ENCODE measurements around the gene UIMC1.

Gene UIMC1

GRCh38 chr5:176902102-176902814 is 104.3 kb downstream of the UIMC1 start:
- no peak for DNase-seq

DNA sequence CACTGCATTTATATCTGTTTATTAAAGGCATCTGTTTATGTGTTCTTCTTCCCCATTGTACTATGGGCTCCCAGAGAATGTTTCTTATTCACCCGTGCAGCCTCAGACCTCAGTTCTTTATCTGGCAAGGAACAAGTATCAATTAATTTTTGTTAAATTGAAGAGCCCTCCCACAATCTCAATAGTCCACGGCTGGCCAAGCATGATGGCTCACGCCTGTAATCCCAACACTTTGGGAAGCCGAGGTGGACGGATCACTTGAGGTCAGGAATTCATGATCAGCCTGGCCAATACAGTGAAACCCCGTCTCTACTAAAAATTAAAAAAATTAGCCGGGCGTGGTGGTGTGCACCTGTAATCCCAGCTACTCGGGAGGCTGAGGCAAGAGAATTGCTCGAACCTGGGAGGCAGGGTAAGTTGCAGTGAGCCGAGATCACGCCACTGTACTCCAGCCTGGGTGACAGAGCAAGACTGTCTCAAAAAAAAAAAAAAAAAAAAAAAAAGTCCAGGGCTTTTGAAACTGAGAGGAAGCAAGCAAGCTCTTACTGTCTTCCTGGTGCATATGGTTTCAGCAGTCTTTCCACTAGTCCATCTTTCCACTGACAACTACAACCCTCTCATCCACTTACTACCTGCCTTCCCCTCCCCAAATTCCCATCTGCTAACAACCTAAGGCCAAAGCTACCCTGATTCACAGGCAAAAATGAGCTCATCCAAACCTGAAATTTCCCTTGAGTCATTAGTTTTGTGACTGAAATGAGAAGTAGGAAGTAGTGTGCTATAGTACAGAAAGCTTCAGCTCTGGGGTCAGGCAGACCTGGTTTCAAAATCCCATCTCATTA is 105.1 kb downstream of the UIMC1 start:
- DNase-seq: peak; percentile 82 to 86

DNA sequence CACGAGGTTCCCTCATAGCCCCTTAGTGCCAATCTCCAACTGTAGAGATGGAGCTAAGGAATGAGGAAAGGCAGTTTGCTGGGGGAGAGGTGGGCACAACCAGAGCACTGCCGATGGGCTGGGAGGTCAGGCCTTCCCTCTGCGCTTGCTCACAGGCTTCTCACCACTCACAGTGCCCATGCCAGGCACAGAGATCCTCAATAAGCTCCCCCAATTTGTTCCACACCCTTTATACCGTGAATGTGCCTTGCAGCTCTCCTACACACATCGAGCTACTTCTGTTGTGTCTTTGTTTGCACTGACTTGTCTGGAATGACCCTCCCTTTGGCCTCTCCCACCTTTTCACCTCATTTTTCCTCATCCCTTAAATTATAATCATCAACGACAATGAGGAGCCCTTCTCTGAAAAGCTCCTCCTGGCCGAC is 105.8 kb downstream of the UIMC1 start:
- no peak for DNase-seq

GRCh38 chr5:176899946-176900779 is 106.4 kb downstream of the UIMC1 start:
- DNase-seq: peak; percentile 2 to 25

DNA sequence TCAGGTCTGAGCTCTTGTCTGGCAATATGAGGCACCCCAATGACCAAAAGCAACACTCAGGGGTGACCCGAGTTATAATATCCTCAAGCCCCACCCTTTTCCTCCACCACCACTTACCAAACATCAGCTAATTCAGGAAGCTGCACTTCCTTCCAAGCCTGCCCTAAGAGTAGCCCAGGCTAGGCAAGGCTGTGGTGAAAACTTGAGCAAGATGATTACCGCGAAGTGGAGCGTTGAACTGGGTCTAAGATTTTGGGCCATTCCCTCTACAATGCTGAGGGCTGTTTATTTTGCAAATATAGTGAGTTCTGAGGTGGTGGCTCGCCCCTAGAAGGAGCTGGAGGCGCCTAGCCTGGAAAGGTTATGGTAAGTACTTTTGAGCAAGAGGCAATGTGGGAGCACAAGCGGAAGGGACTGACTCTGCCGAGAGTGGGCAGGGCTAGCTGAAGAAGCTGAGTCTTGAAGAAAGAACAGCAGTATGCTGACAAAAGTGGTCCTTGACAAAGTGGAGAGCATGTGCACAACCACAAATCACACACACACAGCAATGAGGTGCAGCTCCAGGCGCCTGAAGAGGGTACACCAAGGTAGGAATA is 107.2 kb downstream of the UIMC1 start, which contains the start of gene HK3:
TSS of gene HK3 (minus strand) at position 51 of the 596 bp plus-strand sequence. CDS start 3,187 bp downstream, outside the sequence.
- DNase-seq: peak; percentile 89 to 93

DNA sequence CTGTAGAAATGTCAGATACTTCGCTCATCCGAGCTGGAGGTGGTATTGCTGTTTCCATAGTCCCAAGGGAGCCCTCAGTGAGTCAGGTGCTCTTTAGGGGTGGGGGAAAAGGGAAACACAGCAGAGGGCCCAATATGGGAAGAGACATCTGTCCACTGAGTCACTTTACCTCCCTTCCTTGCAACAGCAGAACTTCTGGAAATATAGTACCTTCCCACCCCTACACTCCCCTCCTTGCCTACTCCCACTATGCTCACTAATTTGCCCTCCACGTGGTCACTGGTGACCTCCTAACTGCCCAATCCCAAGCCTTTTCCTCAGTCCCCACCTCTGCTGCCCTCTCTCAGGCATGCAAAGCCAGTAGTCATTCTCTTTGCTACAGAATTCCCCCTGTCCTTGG is 109.3 kb downstream of the UIMC1 start:
- peak; percentile 64 to 77 for DNase-seq

- DNase-seq: peak in 1 of 2 donors; percentile 31
These were observed 110.7 kb downstream of the UIMC1 start for GRCh38 chr5:176895831-176896230.

DNA sequence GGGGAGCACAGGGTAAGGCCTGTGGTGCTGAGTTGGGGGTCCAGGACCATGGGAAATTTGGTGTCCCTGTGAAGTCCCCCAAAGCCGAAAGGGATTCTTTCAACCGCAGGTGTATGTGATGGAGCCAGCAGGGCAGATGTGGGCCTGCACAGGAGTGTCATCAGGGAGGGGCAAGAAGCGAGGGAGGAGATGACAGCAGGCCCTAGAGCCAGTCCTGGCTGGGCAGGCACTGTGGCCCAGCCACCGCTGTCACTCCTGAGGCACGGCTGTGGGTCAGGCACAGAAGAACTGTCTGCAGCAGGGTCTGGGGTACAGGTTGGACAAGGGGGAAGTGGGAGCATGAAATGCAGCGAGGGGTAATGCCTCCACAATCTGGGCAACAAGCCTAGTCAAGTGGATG is 112.3 kb downstream of the UIMC1 start:
- DNase-seq: no peak

GRCh38 chr5:176892663-176893062 is 113.9 kb downstream of the UIMC1 start:
- DNase-seq: no peak

DNA sequence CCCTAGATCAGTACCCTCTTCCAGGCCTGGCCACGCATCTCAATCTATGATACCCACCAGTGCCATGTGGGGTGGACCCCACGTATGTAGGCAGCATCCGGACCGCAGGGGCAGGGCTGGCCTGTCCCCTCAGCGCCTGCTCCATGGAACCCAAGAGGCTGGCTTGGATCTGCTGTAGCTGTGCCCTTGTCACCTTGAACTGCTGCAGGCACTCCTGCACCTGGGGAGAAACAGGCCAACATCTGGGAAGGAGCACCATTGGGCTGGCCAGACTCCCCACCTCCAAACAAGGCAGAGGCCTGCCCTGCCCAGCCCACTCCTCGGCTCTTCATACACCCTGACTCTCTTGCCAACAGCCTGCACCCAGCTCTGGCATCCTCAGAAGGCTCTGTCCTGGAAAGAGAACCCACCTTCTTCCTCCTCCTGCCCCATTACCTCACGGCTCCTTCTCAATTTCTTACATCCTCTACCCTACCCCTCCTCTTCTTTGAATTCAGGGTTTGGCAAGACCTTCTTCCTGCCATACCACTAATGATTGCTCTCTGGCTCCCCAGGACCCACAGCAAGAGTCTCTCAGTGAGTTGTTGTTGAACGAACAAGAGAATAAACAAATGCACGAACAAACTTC is 115.1 kb downstream of the UIMC1 start:
- DNase-seq: no peak

DNA sequence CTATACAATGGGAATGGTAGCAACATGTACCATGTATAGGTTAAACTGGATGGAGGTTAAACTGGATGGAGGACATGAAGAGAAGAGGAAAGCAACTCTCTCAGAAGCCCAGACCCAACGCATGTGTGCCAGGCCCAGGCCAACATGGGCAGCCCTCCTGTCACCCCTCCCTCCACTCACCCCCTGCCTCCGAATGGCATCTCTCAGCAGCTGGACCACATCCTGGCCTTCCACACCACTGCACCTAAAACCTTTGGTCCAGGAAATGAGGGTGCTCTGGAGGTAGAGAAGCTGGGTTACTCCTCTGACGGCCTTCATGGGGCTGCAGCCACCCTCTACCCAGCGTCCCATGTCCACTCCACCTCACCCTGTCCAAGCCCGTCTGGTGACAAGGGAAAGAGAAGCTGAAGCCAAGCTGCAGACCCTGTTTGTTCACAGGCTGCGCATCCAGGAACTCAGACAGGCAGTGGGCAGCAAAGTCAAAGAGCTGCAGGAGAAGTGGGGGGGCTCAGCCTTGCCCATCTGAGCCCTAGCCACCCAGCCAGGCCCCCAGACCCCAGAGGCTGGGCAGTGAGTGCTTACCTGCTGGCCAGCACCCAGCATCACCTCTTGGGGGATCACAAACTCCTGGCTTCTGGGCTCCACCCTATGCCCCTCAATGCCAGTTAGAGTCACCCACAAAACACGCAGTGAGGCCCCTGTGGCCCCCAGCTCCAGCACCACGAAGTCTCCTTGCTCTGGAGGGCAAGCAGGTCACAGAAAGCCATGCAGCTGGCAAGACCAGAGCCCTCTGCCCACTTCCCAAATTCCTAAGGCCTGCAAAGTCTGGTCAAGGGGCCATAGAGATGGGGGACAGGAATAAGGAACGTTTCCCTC is 115.9 kb downstream of the UIMC1 start:
- DNase-seq: no peak

- DNase-seq: no peak
These were observed 117.0 kb downstream of the UIMC1 start for GRCh38 chr5:176889321-176890280.

GRCh38 chr5:176888865-176889165 is 117.8 kb downstream of the UIMC1 start:
- DNase-seq: no peak

DNA sequence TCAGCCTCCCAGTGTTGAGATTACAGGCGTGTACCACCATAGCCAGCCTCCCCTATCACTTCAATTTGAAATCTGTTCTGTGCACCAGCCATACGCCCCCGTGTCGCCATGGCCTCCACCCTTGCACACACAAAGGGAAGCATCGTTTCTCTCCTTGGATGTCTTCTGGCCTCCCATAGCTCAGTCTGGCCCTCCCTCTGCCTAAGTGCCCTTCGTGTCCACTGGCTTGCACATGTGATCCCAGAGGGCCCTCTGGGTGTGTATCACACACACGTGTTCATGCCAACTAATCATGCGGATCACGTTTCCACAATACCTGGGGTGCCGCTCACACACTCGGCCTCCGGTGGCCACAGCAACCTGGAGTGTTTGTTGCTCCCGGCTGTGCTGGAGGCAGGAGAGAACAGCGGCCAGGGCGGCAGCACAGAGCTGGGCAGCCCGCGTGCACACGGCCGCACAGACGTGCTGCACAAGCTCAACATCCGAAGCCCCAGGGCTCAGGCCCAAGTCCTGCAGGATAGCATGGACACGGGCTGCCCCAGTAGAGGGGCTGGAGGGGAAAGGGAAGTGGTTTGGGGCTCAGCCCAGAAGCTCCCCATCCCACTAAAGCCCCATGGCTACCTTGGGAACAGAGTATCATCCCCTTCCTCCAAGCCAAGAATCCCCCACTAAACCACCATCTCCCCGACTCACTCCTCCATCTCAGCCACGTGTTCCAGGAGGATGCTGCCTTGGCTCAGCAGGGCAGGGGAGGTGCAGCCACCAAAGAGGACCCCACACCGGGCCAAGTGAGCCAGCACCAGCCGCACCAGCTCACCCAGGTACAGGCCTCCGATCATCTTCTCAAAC is 118.3 kb downstream of the UIMC1 start:
- DNase-seq: no peak

- no peak for DNase-seq
These were observed 119.2 kb downstream of the UIMC1 start for GRCh38 chr5:176887252-176887849.

- DNase-seq: no peak
These were observed 120.0 kb downstream of the UIMC1 start for GRCh38 chr5:176886336-176887251.

GRCh38 chr5:176884571-176884890 is 122.0 kb downstream of the UIMC1 start:
- no peak for DNase-seq
